Measurements from ENCODE around the gene SEMA3D. TPM values are rescaled to one million over a fixed set of nuclear protein-coding genes. Genes with fewer than 3 reads are reported as not detected.
A peak's percentile ranks its signal among the peaks of the same experiment; 100 is the strongest.

The SEMA3D gene
- total RNA-seq, 1 experiment from 2014 or later: 2.0 TPM

DNA sequence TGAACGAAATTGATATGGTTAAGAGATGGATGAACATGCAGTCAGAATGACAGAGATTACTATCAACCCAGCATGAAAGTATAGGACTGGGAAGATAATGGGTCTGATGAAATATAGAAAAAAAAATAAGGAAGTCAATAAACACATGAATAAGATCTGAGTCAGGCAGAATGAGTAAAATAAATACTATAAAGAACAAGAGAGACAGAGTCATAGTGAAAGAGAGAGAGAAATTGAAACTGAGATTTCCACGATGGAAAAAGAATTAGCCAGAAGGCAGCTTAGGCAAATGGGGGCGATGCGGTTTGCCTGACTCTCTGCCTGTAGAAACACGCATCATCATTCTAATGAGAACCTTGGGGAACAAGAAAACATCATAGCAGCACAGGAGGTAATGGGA, 26.6 kb downstream of the SEMA3D start:
- no peaks in the 10 kb centered on the region for H3K36me3 Mint-ChIP-seq (ENCODE audit: insufficient read depth, unreplicated experiment)
- H3K27me3 Mint-ChIP-seq (ENCODE audit: unreplicated experiment): no peaks in the 10 kb centered on the region
- TF ChIP-seq, protein P1, sequence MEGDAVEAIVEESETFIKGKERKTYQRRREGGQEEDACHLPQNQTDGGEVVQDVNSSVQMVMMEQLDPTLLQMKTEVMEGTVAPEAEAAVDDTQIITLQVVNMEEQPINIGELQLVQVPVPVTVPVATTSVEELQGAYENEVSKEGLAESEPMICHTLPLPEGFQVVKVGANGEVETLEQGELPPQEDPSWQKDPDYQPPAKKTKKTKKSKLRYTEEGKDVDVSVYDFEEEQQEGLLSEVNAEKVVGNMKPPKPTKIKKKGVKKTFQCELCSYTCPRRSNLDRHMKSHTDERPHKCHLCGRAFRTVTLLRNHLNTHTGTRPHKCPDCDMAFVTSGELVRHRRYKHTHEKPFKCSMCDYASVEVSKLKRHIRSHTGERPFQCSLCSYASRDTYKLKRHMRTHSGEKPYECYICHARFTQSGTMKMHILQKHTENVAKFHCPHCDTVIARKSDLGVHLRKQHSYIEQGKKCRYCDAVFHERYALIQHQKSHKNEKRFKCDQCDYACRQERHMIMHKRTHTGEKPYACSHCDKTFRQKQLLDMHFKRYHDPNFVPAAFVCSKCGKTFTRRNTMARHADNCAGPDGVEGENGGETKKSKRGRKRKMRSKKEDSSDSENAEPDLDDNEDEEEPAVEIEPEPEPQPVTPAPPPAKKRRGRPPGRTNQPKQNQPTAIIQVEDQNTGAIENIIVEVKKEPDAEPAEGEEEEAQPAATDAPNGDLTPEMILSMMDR (IDR thresholded peaks at IDR 0.05; ENCODE audit: unreplicated experiment): no peak
- H3K4me3 Mint-ChIP-seq (ENCODE audit: low read depth, unreplicated experiment): peak overlapping the region; percentile 15
- peaks cover 26% of the 10 kb centered on the region for H3K4me1 Mint-ChIP-seq (ENCODE audit: low read depth, unreplicated experiment)
- CTCF ChIA-PET: no interaction called here
- H3K27ac Mint-ChIP-seq (ENCODE audit: unreplicated experiment): no peak overlapping the region
- intact Hi-C loops (cut with micrococcal nuclease; ENCODE audit: unreplicated experiment): loop anchor here (10.0 kb wide), 1 partner anchor 105 kb away; no protein-coding TSS in a partner anchor
- DNase-seq: no peak
- H3K9me3 Mint-ChIP-seq (ENCODE audit: low read depth, unreplicated experiment): peaks cover 7% of the 10 kb centered on the region
- BruUV-seq (replicated peaks): no TSS peak

DNA sequence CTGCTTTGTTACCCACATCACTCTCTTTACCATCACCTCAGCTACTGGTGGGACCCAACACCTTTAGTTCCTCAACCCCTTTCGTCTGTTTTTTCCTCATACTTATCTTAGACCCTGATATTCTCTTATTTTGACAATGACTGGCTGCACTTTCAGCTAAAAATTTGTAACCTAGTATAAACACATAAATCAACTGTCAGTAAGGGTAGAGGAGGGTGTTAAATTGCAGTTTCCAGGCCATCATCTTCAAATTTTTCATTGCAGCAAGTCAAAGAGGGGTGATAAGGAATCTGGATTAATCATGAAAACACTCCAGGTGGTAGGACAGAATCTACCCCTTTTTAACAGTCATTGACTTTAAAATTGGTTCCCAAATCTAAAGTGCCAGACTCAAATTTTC, 27.9 kb downstream of the SEMA3D start:
- intact Hi-C loops (cut with micrococcal nuclease; ENCODE audit: unreplicated experiment): no loop called here
- Mint-ChIP-seq H3K36me3 (ENCODE audit: insufficient read depth, unreplicated experiment) (no peaks in the 10 kb centered on the region), H3K4me3 (ENCODE audit: low read depth, unreplicated experiment) (no peak overlapping the region), H3K9me3 (ENCODE audit: low read depth, unreplicated experiment) (peaks cover 7% of the 10 kb centered on the region), H3K27ac (ENCODE audit: unreplicated experiment) (no peak overlapping the region), H3K27me3 (ENCODE audit: unreplicated experiment) (no peaks in the 10 kb centered on the region), H3K4me1 (ENCODE audit: low read depth, unreplicated experiment) (peaks cover 26% of the 10 kb centered on the region)
- DNase-seq: no peak
- TF ChIP-seq, protein P1 (IDR thresholded peaks at IDR 0.05; ENCODE audit: unreplicated experiment): no peak
- no TSS peak for BruUV-seq (replicated peaks)
- CTCF ChIA-PET: no interaction called here

DNA sequence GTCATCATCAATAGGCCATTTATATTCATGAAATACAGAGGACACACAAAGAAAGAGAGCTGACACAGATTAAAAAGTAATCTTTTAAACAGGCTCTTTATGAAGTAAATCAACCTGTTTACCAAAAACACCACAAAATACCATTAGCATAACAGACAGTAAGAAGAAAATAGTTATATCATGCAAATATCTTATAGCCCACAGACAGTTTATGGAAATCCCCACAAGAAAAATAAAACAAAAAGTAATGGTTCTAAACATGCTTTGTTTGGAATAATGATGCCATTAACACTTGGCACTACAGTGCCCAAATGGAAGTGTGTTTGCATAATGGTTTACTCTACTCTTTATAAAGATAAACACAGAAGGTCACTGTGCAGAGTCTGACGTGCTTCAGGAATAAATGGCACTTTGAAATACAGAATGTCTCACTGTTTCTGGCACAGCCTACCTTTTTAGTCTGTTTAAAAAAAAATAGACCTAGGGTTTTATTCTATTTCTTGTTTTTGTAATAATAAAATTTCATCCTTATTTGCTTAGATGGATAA, 30.1 kb downstream of the SEMA3D start:
- H3K9me3 Mint-ChIP-seq (ENCODE audit: low read depth, unreplicated experiment): peaks cover 7% of the 10 kb centered on the region
- intact Hi-C loops (cut with micrococcal nuclease; ENCODE audit: unreplicated experiment): no loop called here
- no peak for DNase-seq
- no TSS peak for BruUV-seq (replicated peaks)
- CTCF ChIA-PET: no interaction called here
- no peak overlapping the region for H3K4me3 Mint-ChIP-seq (ENCODE audit: low read depth, unreplicated experiment)
- H3K27ac Mint-ChIP-seq (ENCODE audit: unreplicated experiment): no peak overlapping the region
- TF ChIP-seq, protein P1 (IDR thresholded peaks at IDR 0.05; ENCODE audit: unreplicated experiment): no peak
- H3K27me3 Mint-ChIP-seq (ENCODE audit: unreplicated experiment): no peaks in the 10 kb centered on the region
- peaks cover 17% of the 10 kb centered on the region for H3K4me1 Mint-ChIP-seq (ENCODE audit: low read depth, unreplicated experiment)
- no peaks in the 10 kb centered on the region for H3K36me3 Mint-ChIP-seq (ENCODE audit: insufficient read depth, unreplicated experiment)

DNA sequence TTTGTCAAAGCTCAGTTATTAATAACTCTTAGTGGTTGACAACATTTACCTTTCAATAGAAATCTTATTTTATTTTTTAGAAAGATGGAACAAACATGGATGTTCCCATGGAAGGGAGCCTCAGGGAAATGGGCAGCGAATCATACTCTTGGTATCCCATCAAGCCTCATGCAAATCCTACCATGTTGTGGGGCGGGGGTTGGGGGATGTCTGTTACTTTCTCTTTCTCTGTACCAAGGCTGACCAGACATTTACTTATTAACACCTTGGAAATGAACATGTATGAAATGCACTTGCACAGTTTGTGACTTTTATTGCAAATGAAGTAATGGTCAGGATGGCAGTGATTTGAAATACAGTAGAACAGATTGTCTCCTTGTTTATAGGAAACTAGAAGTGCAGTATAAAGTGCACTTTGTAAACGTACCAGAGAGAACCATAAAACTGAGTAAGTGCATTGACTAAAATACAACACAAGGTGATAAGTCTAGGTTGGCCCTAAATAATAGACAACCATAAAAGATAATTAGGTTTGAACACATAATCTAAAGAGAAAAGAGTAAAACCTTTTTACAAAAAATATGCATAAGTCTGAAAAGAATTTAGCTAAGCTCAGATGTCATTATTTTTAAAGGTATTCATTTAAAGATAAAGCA, 32.4 kb downstream of the SEMA3D start:
- no peak overlapping the region for H3K27ac Mint-ChIP-seq (ENCODE audit: unreplicated experiment)
- DNase-seq: no peak
- H3K4me3 Mint-ChIP-seq (ENCODE audit: low read depth, unreplicated experiment): no peak overlapping the region
- peaks cover 1% of the 10 kb centered on the region for H3K4me1 Mint-ChIP-seq (ENCODE audit: low read depth, unreplicated experiment)
- BruUV-seq (replicated peaks): no TSS peak
- H3K9me3 Mint-ChIP-seq (ENCODE audit: low read depth, unreplicated experiment): peaks cover 7% of the 10 kb centered on the region
- H3K36me3 Mint-ChIP-seq (ENCODE audit: insufficient read depth, unreplicated experiment): no peaks in the 10 kb centered on the region
- H3K27me3 Mint-ChIP-seq (ENCODE audit: unreplicated experiment): no peaks in the 10 kb centered on the region
- CTCF ChIA-PET: no interaction called here
- intact Hi-C loops (cut with micrococcal nuclease; ENCODE audit: unreplicated experiment): no loop called here
- TF ChIP-seq, protein P1 (IDR thresholded peaks at IDR 0.05; ENCODE audit: unreplicated experiment): no peak
